HG03175 (cell line): Measurements from ENCODE around the gene ANKRD37.
"Not testable (repeated sequence)": the region's sequence is repeated elsewhere in the genome, so short reads cannot be mapped to it uniquely, and the experiment has no call there.

Source experiments
- ATAC-seq: cut with Tn5 transposase; IDR thresholded peaks from one replicate; pipeline ENCODE4 v1.9.1; 2021; ENCODE audit warnings: mild to moderate bottlenecking, moderate library complexity; ENCODE audit not compliant: unreplicated experiment

Gene ANKRD37, protein sequence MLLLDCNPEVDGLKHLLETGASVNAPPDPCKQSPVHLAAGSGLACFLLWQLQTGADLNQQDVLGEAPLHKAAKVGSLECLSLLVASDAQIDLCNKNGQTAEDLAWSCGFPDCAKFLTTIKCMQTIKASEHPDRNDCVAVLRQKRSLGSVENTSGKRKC

DNA sequence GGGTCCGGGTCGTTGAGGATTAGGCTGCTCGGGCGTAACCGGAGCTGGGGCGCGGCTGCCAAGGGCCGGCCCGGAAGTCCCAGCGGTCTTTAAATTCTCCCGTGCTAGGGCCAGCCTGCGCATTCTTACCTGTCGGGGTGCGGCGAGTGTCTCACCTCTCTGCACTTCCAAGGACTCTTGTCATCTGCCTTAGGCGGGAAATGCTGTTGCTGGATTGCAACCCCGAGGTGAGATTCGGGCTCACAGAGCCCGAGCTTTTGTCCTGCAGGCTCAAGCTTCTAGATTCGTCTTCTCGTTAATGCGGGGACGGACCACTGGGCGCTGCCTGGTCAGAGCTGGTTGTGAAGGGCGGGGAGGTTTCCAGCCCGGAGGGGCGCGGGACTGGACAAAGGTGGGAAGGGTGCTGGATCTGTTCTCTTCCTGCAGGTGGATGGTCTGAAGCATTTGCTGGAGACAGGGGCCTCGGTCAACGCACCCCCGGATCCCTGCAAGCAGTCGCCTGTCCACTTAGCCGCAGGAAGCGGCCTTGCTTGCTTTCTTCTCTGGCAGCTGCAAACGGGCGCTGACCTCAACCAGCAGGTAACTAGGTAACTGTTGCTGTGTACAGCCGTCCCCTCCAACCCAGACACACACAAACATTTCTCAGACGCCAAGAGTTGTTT is at the start of gene ANKRD37:
ANKRD37 (plus strand) TSS at position 118 of the 662 bp plus-strand sequence; CDS start at position 201, 83 bp downstream.
- no peak for ATAC-seq

- no peak for ATAC-seq
Measured at GRCh38 chr4:185346975-185347601, 49.6 kb upstream of the ANKRD37 start.

GRCh38 chr4:185351691-185352090 is 45.0 kb upstream of the ANKRD37 start:
- no peak for ATAC-seq

DNA sequence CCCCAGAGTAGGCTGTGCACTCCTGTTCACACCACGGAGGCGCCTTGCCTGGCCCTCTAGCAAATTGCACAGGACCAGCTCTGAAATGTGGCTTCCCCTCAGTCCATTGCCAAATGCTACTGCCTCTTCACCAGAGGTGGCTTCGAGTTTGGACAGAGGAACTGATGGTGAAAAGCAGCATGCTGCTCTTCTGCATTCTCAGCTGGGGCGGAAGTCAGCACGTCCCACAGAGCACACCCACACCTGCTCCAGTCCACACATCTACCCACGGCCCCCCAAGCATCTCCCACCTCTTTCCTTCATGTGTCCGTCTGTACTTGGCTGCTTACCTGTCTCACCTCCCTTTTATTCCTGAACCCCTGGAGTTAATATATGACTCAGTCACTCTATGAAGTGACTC is 44.4 kb upstream of the ANKRD37 start:
- ATAC-seq, result no peak

GRCh38 chr4:185352741-185353140 is 43.9 kb upstream of the ANKRD37 start:
- no peak for ATAC-seq

GRCh38 chr4:185357211-185357610 is 39.4 kb upstream of the ANKRD37 start:
- ATAC-seq, result no peak

DNA sequence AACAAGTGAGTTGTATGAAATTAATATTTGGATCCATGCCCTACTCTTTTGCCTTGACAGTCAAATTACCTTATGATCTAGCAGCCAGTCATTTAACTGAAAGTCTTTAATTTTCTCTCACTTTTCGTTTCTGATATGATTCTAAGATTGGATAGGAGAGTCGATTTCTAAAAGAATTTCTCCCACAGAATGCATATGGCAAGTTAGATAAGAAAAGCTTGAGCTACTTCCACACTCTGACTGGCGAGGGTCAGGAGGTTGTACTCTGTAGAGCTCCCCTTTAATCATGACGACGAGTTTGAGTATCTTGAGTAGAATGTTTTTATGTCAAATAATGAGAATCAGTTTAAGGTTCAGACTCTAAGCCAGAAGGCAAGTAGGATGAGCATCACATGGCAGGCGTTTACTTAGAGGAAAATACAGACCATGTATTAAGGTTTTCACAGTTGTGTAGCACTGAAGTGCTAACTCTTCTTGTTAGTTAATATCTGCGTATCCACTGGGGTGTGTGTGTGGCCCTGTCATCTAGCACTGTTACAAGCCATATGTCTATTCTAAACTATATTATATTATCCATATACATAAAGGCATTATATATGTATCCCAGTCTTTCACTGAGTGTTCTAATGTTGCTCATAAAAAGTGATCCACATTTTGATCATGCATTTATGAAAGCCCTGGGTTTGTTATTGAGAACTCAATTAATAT is 38.8 kb upstream of the ANKRD37 start:
- no peak for ATAC-seq

- ATAC-seq, result no peak
Measured at GRCh38 chr4:185358514-185358913, 38.1 kb upstream of the ANKRD37 start.

DNA sequence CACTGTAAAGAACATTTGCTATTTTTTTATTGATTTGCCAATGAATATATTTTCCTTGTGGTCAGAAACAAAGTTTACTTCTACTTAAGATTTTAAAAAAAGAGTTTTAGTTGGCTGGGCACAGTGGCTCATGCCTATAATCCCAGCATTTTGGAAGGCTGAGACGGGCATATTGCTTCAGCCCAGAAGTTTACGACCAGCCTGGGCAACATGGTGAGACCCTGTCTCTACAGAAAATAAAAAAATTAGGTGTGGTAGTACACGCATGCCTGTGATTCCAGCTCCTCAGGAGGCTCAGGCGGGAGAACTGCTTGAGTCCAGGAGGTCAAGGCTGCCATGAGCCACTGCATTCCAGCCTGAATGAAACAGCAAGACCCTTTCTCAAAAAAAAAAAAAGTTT is 37.7 kb upstream of the ANKRD37 start:
- ATAC-seq, result no peak

GRCh38 chr4:185359767-185360446 is 36.7 kb upstream of the ANKRD37 start:
- no peak for ATAC-seq

GRCh38 chr4:185361872-185362271 is 34.8 kb upstream of the ANKRD37 start:
- no peak for ATAC-seq

DNA sequence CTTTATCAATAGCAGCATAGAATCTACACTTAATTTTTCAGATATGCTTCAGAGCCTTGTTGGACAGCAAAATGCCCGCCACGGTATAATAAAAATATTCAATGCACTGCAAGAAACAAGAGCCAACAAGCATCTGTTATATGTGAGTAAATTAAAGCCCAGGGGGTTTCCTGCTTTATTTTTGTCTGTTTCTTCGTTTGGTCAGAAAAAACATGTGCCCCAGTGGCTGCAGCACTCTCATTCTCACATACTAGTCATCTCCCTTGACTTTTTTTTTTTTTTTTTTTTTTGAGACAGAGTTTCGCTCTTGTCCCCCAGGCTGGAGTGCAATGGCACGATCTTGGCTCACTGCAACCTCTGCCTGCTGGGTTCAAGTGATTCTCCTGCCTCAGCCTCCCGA is 34.1 kb upstream of the ANKRD37 start:
- not testable (repeated sequence) for ATAC-seq

- no peak for ATAC-seq
Measured at GRCh38 chr4:185363251-185363650, 33.4 kb upstream of the ANKRD37 start.

DNA sequence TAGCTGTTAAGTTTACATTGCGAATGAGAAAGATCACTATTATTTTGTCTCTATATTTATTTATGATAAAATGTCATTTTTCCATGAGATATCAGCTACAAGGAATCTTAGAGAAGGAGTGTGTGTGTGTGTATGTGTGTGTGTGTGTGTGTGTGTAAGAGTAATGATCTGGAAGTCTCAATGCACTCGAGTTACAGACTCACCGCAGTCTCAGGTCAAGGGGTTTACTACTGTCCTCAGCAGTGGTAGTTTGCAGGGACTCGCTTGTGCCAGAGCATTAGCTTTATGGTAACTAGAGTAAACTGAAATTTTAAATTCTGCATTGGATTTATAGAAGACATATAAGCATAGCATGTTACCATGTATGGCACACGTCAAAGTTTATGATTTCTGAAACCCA is 31.8 kb upstream of the ANKRD37 start:
- no peak for ATAC-seq

DNA sequence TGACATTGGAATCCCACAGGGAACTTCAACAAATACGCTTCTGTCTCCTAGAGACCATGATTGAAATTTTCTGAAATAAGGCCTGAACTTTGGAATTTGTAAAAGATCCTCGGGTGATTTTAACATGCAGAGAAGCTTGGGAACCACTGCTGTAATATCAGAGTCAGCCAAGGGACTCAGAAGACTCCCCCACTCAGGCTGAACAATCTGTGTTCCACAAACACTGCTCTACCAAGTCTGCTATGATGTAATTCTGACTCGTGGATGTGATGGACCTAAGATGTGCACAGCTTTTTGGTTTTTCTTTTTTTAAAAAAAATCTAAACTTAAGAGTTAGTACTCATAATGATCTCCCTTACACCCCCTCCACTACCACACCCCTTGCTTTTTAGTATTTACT is 26.9 kb upstream of the ANKRD37 start:
- no peak for ATAC-seq

DNA sequence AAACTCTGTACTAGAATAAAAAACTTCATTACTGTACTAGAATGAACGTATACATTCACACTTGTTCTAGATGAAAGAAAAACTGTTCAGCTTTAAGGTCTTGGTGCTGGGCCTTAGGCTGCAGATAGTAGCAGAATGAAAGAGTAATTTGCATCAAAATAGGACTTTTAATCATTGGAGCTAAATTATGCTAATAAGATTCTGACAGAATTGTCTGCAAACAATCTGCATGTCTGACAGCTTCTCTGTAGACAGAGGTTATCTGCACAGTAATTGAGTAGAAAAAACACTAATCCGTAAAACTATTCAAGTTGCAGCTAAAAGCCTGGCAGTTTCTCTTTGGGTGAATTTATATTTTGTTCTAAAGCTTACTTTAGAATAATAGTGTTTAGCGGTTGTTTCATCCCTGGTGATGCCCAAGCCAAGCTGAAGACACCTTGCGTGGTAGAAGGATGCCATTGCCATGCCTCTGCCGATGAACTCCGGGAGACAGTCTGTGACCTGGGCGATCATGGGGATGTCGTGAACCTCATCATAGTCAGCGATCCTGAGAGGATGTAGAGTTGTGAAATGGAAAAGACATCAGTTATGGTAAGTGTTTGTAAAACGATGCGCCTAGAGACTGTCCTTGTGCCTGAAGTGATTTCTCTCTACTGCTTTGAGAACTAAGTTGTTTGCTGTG is 26.2 kb upstream of the ANKRD37 start:
- ATAC-seq, result no peak

DNA sequence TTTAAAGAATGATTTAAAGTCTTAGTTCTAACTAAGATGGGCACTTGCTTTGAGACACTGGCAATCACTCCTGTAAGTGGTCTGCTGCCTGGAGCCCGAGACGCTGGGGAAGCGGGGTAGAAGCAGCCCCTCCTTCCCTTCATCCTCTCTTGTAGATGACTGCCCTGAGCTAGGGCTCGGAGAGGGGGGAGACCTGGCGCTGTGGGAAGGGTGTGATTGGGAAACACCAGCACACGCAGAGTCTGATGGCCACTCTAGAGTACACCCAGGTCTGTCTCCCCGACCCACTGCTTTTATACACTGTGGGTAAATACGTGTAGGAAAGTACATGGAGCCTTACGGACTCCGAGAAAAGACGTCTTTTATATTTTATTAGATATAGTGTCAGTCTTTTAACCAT is 24.9 kb upstream of the ANKRD37 start:
- no peak for ATAC-seq

- ATAC-seq, result no peak
Measured at GRCh38 chr4:185374027-185374426, 22.6 kb upstream of the ANKRD37 start.

DNA sequence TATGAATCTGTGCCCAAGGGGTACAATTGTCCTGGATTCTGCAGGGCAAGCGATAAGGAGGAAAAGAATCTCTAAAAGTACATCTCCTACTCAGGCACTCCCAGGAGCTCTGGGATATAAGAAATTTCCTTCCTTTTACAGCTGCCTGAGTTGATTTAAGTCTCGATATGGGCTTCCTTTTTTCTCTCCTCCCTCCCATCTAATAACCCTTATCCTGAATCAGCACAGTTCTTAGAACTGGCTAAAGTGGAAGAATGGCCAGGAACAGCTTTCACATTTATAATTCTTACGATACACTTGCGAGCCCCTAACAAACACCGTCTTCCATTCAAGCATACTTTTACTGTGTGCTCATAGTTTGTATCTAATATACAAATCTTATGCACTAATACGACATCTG is 22.1 kb upstream of the ANKRD37 start:
- no peak for ATAC-seq

- ATAC-seq, result no peak
Measured at GRCh38 chr4:185378264-185378663, 18.4 kb upstream of the ANKRD37 start.
